GM06990 (cell line): ENCODE results near the gene EGFR.

Source experiments
- DNase-seq: peaks from one replicate; pipeline ENCODE4 v3.0.0-alpha.2; 2011; ENCODE audit not compliant: insufficient read length; ENCODE audit errors: extremely low read depth
- H3K27me3 ChIP-seq: replicated peaks from 2 replicates; pipeline ENCODE4 v1.6.0; 2011; ENCODE audit warnings: low read length; ENCODE audit not compliant: control insufficient read depth, insufficient read depth
- H3K36me3 ChIP-seq: 2 replicates; pipeline ENCODE4 v1.5.1; 2011; ENCODE audit warnings: low read length; ENCODE audit not compliant: control insufficient read depth, insufficient read depth
- H3K4me3 ChIP-seq: replicated peaks from 2 replicates; pipeline ENCODE4 v1.5.1; 2011; ENCODE audit warnings: low read depth, mild to moderate bottlenecking, control low read depth, low read length
- CTCF ChIP-seq: IDR thresholded peaks from 2 replicates; pipeline ENCODE4 v1.5.1; 2011; ENCODE audit warnings: low read length, control low read depth, mild to moderate bottlenecking, inconsistent platforms; ENCODE audit not compliant: insufficient read depth, poor library complexity, severe bottlenecking

Gene EGFR

GRCh38 chr7:55036950-55037736 lies 18.3 kb downstream of the EGFR start:
- no peak for DNase-seq
- Histone ChIP-seq H3K4me3 (no peak overlapping the region), H3K36me3 (no peaks in the 10 kb centered on the region), H3K27me3 (no peaks in the 10 kb centered on the region)
- TF ChIP-seq CTCF: no peak

DNA sequence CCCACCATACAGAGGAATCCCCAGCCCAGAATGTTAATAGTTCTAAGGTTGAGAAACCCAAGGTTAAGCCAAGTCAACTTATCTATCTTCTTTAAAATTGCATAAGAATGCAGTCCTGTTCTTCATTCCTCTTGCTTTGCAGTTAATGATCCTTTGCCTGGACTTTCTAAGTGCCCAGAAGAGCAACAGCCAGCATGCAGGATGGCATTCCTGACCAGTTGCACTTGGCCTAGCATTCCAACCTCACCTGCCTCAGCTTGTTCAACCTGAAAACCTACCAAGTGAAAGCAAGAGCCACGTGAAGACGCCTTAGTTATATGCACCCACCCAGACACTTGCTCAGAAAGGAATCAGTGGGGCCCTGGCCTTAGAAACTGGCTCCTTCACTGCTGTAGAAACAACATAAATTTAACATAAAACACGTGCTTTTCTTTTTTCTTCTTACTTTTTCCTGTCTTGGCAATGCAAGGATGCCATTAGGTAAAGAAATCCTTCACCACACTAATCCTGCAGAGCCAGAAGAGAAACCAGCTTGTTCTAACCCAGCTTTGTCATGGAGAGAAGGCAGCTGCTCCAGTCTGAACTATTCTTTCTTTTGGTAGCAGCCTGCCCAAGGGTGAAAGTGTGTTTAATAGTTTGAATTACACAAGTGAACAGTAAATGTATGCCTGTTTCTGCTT lies 25.0 kb downstream of the EGFR start:
- no peaks in the 10 kb centered on the region for H3K27me3 ChIP-seq
- no peaks in the 10 kb centered on the region for H3K36me3 ChIP-seq
- no peak for DNase-seq
- no peak for TF ChIP-seq CTCF
- no peak overlapping the region for H3K4me3 ChIP-seq

GRCh38 chr7:55044371-55044717 lies 25.5 kb downstream of the EGFR start:
- H3K36me3 ChIP-seq: no peaks in the 10 kb centered on the region
- no peaks in the 10 kb centered on the region for H3K27me3 ChIP-seq
- TF ChIP-seq CTCF: no peak
- H3K4me3 ChIP-seq: no peak overlapping the region
- no peak for DNase-seq

DNA sequence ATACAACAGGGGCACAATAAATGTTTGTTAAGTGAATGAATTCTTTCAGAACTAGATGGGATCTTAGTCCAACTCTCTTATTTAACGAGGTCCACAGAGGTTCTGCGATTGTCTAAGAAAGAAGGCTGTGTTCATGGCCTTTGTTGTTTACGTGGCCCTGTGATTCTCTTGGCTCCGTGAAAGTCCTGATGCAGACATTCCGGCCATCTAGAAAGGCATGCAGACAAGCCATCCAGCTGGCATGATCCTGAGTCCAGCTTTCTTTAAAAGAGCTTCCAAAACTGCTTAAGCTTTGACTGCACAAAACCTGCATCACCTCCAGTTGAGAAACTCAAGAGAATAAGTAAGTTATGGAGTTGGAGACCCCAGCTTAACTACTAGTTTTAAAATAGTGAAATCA lies 26.0 kb downstream of the EGFR start:
- no peak overlapping the region for H3K4me3 ChIP-seq
- H3K36me3 ChIP-seq: no peaks in the 10 kb centered on the region
- DNase-seq: no peak
- no peaks in the 10 kb centered on the region for H3K27me3 ChIP-seq
- TF ChIP-seq CTCF: no peak

GRCh38 chr7:55046582-55047342 lies 27.9 kb downstream of the EGFR start:
- TF ChIP-seq CTCF: no peak
- Histone ChIP-seq H3K27me3 (no peaks in the 10 kb centered on the region), H3K4me3 (no peak overlapping the region), H3K36me3 (no peaks in the 10 kb centered on the region)
- no peak for DNase-seq
